22Rv1 (cell line): ENCODE results near the gene MAGI2.
"Not testable (repeated sequence)": the region's sequence is repeated elsewhere in the genome, so short reads cannot be mapped to it uniquely, and the experiment has no call there.

Experiments
- H3K27ac ChIP-seq: fragments of 450-650 bp; 2 replicates; pipeline ENCODE4 v1.5.1; 2017
- CTCF ChIP-seq: fragments of 450-650 bp; IDR thresholded peaks from 2 replicates; pipeline ENCODE4 v1.5.1; 2017; ENCODE audit warnings: mild to moderate bottlenecking
- ZFX ChIP-seq: fragments of 450-650 bp; IDR thresholded peaks from 2 replicates; pipeline ENCODE4 v1.6.1; 2017; ENCODE audit warnings: antibody characterized with exemption, borderline replicate concordance

The MAGI2 gene

GRCh38 chr7:79452032-79452494, 1.4 kb downstream of the MAGI2 start:
- TF ChIP-seq CTCF: no peak
- no peak for TF ChIP-seq ZFX
- H3K27ac ChIP-seq: no peak overlapping the region

- no peak for TF ChIP-seq ZFX
- no peak for TF ChIP-seq CTCF
- H3K27ac ChIP-seq: no peak overlapping the region
These were observed 1.9 kb downstream of the MAGI2 start for GRCh38 chr7:79451580-79451979.

- H3K27ac ChIP-seq: not testable (repeated sequence)
These were observed 10.7 kb downstream of the MAGI2 start for GRCh38 chr7:79442766-79443165.

GRCh38 chr7:79436378-79436777, 17.1 kb downstream of the MAGI2 start:
- no peak overlapping the region for H3K27ac ChIP-seq
- no peak for TF ChIP-seq CTCF
- TF ChIP-seq ZFX: no peak

GRCh38 chr7:79434867-79435266, 18.6 kb downstream of the MAGI2 start:
- no peak overlapping the region for H3K27ac ChIP-seq
- TF ChIP-seq CTCF: no peak
- no peak for TF ChIP-seq ZFX

GRCh38 chr7:79434098-79434497, 19.4 kb downstream of the MAGI2 start:
- TF ChIP-seq ZFX (no peak), CTCF (no peak)
- H3K27ac ChIP-seq: no peak overlapping the region

- TF ChIP-seq CTCF (no peak), ZFX (no peak)
- no peak overlapping the region for H3K27ac ChIP-seq
These were observed 23.1 kb downstream of the MAGI2 start for GRCh38 chr7:79430391-79430790.

- no peak overlapping the region for H3K27ac ChIP-seq
- no peak for TF ChIP-seq CTCF
- TF ChIP-seq ZFX: no peak
These were observed 27.8 kb downstream of the MAGI2 start for GRCh38 chr7:79425665-79426064.
